Bone marrow (tissue), 2 donors: ENCODE data around the gene SLC44A3.
"Not testable (repeated sequence)": the region's sequence is repeated elsewhere in the genome, so short reads cannot be mapped to it uniquely, and the experiment has no call there.

Experiments
- DNase-seq, 2 donors: peaks; one replicate each; lab custom pipeline; 2025; lab: John Stamatoyannopoulos, UW

The SLC44A3 gene

DNA sequence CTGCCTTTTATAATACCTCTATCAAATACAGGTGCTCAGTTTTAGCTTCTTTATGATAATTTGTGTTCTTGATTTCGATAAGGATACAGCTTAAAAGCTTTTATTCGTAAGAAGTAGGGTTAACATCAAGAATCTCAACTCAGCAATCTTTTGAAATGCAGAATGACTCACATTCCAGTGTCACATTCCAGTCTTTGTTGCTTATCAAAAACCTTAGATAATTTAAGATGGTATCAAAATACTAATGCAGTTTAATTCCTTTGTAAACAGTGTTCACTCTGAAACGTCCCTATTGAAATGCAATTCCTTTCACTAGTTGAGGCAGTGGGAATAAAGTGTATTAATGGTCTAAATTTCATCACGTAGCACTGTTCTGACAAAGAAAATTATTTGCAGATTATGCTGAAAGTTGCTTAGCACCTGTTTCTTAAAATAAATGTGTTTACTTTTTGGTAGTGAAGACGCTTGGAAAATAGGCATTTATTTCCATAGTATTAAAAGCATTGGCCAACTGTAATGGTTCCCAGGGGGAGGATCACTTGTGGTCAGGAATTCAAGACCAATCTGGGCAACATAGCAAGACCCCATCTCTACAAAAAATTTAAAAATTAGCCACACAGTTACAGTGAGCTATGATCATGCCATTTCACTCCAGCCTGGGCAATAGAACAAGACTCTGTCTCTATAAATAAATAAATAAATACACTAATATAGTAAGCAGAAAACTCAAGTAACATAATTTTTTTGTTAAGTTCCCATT, 116.9 kb downstream of the SLC44A3 start:
- DNase-seq: no peak

GRCh38 chr1:94937820-94938219, 117.7 kb downstream of the SLC44A3 start:
- no peak for DNase-seq

DNA sequence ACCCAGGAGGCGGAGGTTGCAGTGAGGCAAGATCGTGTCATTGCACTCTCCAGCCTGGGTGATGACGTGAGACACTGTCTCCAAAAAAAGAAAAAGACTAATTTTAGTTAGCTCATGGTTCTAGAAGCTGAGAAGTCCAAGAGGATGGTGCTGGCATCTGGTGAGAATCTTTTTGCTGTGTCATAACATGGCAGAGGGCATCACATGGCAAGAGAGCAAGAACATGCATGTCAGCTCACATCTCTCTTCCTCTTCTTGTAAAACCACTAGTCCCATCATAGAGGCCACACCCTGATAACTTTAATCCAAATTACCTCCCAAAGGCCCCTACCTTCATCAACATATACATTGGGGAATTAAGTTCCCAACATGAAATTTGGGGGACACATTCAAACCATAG, 120.6 kb downstream of the SLC44A3 start:
- DNase-seq: no peak

GRCh38 chr1:94941480-94941879, 121.3 kb downstream of the SLC44A3 start:
- not testable (repeated sequence) for DNase-seq

DNA sequence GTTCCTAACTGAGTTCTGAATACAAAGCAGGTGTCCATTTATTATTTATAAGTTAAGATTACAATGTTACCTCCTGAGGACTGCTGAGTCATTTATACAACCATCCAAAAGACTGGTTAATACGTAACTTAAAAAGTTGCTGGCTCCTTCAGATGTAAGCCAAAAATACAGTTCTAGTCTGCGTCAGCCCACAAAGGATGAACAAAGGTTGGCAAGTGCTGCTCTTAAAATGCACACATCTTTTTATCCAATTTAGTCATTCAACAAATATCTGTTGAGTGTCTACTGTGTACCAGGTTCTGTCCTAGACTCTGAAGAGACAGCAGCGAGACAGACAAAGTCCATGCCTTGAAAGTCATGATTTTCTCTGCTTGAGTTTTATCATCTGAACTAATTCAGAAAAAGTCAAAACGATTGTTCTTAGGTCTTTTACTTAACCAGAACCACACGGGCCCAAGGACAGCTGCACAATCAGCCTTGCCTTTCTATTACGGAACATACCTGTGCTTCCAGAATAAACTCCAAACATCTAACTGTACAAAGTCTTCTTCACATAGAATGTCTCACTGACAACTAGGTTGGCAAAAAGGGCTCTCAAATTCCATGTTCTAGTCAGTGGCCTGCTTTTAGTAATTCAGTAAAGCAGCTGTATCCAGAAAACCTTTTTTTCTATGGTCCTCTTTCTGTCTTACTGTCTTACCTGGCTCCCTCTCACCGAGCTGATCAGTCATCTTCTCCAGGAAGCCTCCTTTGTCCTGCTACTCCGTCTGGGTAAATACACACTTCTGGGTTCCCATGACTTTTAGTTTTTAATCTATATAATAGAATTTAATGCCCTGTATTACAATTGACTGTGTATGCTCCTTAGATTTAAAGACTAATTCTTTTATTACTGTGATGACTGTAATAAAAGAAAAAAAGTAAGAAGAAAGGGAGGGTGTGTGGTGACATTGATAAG, 122.3 kb downstream of the SLC44A3 start:
- DNase-seq: no peak
